Astrocyte of the cerebellum (primary cell): Measurements from ENCODE around the gene GABRA4.

Experiments
- DNase-seq: peaks from one replicate; pipeline ENCODE4 v3.0.0-alpha.2; 2011; ENCODE audit warnings: low read depth
- H3K4me3 ChIP-seq: 2 replicates; pipeline ENCODE4 v1.5.1; 2011; ENCODE audit warnings: mild to moderate bottlenecking, low read depth, low read length, moderate library complexity
- CTCF ChIP-seq: IDR thresholded peaks from 2 replicates; pipeline ENCODE4 v1.5.1; 2012; ENCODE audit warnings: low read length, low read depth, moderate library complexity, mild to moderate bottlenecking; ENCODE audit errors: missing control alignments
- in situ Hi-C: cut with HindIII; loops from 2 replicates; pipeline ENCODE4 v1.10.0; 2017; ENCODE audit warnings: low sequenced_read_pairs

GABRA4 gene

GRCh38 chr4:46931981-46932380 is 61.4 kb downstream of the GABRA4 start:
- no peak overlapping the region for H3K4me3 ChIP-seq
- DNase-seq: peak; percentile 32
- TF ChIP-seq CTCF: peak; percentile 79
- in situ Hi-C loops: no loop called here

- no peak for TF ChIP-seq CTCF
- no peak overlapping the region for H3K4me3 ChIP-seq
- in situ Hi-C loops: no loop called here
- no peak for DNase-seq
These were observed 62.5 kb downstream of the GABRA4 start for GRCh38 chr4:46930891-46931290.

- in situ Hi-C loops: no loop called here
- no peak overlapping the region for H3K4me3 ChIP-seq
- DNase-seq: no peak
- no peak for TF ChIP-seq CTCF
These were observed 66.2 kb downstream of the GABRA4 start for GRCh38 chr4:46927201-46927600.

- no peak for DNase-seq
- no peak overlapping the region for H3K4me3 ChIP-seq
- in situ Hi-C loops: no loop called here
- TF ChIP-seq CTCF: no peak
These were observed 68.4 kb downstream of the GABRA4 start for GRCh38 chr4:46924789-46925529.

GRCh38 chr4:46922205-46922604 is 71.2 kb downstream of the GABRA4 start:
- no peak for TF ChIP-seq CTCF
- H3K4me3 ChIP-seq: no peak overlapping the region
- DNase-seq: no peak
- in situ Hi-C loops: no loop called here

GRCh38 chr4:46909078-46909477 is 84.3 kb downstream of the GABRA4 start, which contains the start of gene COX7B2:
TSS of gene COX7B2 (minus strand) at chr4:46909245. CDS start at chr4:46735192, 174,053 bp downstream.
- H3K4me3 ChIP-seq: no peak within 1 kb of the TSS
- TF ChIP-seq CTCF: no peak
- in situ Hi-C loops: no loop called here
- DNase-seq: no peak
